GM10266 (cell line): ENCODE results near the gene PACS1.

Experiments
- DNase-seq: peaks from one replicate; pipeline ENCODE4 v3.0.0; 2012; ENCODE audit errors: extremely low spot score
- TF ChIP-seq, protein P1 (sequence below): IDR thresholded peaks from 2 replicates; pipeline ENCODE4 v1.5.1; 2012; ENCODE audit warnings: mild to moderate bottlenecking, low read depth; ENCODE audit not compliant: control insufficient read depth, insufficient read depth; ENCODE audit errors: missing control alignments

The PACS1 gene

DNA sequence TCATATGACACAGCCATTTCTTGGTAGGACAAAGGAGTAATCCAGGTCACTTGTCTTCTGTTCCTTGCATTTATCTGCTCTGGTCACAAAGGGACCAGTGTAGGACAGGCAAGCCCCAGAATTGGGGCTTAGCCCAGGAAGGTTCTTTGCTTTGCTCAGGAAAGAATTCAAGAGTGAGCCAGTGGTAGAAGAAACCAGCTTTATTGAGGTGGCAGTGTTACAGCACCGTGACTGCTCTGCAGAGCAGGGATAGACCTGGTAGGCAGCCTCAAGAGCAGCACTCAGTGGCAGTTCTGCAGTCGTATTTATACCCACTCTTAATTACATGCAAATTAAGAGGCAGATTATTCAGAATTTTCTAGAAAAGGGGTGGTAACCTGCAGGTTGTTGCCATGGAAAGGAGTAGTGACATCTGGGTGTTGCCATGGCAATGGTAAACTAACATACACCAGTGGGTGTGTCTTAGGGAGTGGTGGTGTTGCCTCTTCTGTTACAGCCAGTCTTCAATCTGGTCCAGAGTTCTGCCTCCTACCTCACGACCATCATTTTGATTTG lies 113.5 kb downstream of the PACS1 start:
- no peak for DNase-seq
- TF ChIP-seq, protein P1, sequence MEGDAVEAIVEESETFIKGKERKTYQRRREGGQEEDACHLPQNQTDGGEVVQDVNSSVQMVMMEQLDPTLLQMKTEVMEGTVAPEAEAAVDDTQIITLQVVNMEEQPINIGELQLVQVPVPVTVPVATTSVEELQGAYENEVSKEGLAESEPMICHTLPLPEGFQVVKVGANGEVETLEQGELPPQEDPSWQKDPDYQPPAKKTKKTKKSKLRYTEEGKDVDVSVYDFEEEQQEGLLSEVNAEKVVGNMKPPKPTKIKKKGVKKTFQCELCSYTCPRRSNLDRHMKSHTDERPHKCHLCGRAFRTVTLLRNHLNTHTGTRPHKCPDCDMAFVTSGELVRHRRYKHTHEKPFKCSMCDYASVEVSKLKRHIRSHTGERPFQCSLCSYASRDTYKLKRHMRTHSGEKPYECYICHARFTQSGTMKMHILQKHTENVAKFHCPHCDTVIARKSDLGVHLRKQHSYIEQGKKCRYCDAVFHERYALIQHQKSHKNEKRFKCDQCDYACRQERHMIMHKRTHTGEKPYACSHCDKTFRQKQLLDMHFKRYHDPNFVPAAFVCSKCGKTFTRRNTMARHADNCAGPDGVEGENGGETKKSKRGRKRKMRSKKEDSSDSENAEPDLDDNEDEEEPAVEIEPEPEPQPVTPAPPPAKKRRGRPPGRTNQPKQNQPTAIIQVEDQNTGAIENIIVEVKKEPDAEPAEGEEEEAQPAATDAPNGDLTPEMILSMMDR: no peak

- no peak for DNase-seq
- TF ChIP-seq, protein P1: no peak
These were observed 114.7 kb downstream of the PACS1 start for GRCh38 chr11:66184728-66185127.

DNA sequence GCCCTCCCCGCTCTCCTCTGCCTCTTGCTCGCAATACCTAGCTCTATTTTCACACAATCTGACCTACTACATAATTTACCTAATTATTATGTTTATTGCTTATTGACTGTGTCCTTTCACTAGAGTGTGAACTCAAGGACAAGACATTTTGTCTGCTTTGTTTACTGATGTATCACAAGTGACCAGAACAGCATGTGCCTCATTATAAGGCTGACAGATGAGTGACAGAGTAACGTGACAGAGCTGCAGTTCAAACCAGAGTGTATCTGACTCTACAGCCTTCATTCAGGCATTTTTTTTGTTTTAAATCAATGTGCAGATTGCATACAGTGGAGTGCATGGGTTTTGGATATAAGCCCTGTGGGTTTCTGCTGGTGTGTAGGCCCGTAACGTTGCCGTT lies 116.4 kb downstream of the PACS1 start:
- DNase-seq: no peak
- TF ChIP-seq, protein P1: no peak

GRCh38 chr11:66187453-66187852 lies 117.4 kb downstream of the PACS1 start:
- TF ChIP-seq, protein P1: no peak
- DNase-seq: no peak

DNA sequence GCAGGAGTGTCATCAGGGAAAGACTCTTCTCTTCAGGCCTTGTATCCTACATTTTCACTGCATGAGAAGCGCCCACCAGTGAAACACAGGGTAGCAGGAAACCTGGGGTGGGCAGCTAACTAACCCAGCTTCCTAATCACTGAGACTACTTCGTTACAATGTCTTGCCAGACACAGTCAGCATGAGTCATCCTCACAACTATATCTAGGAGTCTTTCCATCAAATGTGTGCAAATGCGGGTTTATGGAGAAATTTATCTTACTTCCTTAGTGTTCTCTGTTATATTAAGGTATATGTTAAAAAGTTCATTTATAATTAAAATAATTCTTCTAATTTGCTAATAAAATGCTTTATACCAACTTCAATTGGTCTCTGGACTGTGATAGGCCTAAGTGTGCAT lies 118.5 kb downstream of the PACS1 start:
- no peak for DNase-seq
- TF ChIP-seq, protein P1: no peak

GRCh38 chr11:66189031-66189745 lies 119.1 kb downstream of the PACS1 start:
- DNase-seq: no peak
- TF ChIP-seq, protein P1: no peak

DNA sequence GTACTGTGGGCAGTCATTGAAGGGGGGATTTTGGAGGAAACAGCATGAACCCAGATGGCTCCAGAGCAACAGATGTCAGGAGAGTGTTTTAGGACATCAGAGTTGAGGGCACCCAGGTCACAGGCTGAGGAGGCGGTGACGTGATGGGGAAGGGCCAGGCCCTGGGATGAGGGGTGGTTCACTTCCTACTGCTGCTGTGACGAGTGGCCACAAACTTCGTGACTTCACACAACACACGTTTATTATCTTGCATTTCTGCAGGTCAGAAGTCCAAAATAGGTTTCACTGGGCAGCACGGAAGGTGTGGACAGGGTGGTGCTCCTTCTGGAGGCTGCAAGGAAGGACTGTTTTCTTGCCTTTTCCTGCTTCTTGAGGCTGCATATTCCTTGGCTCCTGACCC lies 120.7 kb downstream of the PACS1 start:
- no peak for DNase-seq
- TF ChIP-seq, protein P1: no peak
